T-helper 2 cell treated with Interferon-gamma antibody and Interleukin-4, amounts not matched to agents 5 μg/mL and 100 μg/mL, for 36 hours (primary cell): ENCODE results near the gene TPCN1.

Experiments
- DNase-seq: peaks from one replicate; pipeline ENCODE4 v3.0.0; 2021; ENCODE audit warnings: low spot score
- H3K27ac Mint-ChIP-seq: one replicate; pipeline ENCODE4 v1.8.0; 2021; ENCODE audit warnings: mild to moderate bottlenecking, mixed read lengths
- H3K27me3 Mint-ChIP-seq: one replicate; pipeline ENCODE4 v1.8.0; 2021; ENCODE audit warnings: low read depth, mixed read lengths
- H3K36me3 Mint-ChIP-seq: one replicate; pipeline ENCODE4 v1.8.0; 2021; ENCODE audit warnings: low read depth, mixed read lengths
- H3K4me1 Mint-ChIP-seq: one replicate; pipeline ENCODE4 v1.8.0; 2021; ENCODE audit warnings: low read depth, mixed read lengths
- H3K4me3 Mint-ChIP-seq: one replicate; pipeline ENCODE4 v1.8.0; 2022; ENCODE audit warnings: mild to moderate bottlenecking, moderate library complexity, mixed read lengths
- H3K9me3 Mint-ChIP-seq: one replicate; pipeline ENCODE4 v1.8.0; 2021; ENCODE audit warnings: mixed read lengths

Gene TPCN1

DNA sequence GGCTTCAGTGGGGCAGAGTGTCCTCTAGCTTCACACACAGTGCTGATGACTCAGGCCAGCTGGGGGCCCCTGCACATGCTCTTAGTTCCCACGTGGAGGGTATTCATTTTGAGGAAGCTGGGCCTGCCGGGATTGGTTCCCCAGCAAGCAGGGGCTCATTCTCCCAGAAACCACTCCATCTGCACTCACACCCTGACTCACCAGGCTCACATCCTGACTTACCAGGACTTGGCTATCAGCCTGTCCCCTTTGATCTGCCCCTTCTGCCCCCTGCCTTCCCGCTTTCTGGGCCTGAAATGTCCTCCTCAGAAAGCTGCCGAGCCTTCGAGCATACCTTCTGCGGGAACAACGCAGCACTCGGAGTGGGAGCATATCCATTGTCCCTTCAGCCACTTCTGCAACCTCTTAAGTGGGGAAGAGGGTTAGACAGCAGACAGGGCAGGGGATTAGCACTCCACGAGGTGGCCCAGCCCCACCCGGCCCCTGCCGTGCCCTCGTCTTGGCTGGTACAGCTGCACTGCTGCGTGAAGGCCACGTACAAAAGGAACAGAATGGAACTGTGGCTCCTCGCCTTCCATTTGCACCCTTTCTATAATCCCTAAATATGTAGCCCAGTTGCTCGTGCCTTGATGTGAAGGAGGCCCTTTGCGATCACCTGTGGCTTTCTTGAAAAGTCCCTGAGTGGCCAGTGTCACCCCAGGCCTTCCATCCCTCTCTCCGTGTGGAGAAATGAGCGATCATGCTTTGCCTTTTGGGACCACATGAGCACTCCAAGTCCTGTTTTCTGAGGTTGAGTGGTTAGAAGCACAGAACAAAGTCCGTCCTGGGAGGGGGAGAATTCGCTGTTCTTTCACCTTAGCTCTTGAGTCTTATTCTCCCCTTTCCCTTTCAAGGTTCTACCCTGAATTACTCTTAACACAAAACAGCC lies 26.1 kb downstream of the TPCN1 start:
- Mint-ChIP-seq H3K9me3 (no peaks in the 10 kb centered on the region), H3K4me1 (peaks cover 8% of the 10 kb centered on the region), H3K36me3 (peaks cover 33% of the 10 kb centered on the region), H3K27ac (no peak overlapping the region), H3K4me3 (no peak overlapping the region), H3K27me3 (no peaks in the 10 kb centered on the region)
- DNase-seq, result no peak

GRCh38 chr12:113248051-113248825 lies 27.0 kb downstream of the TPCN1 start:
- H3K27ac Mint-ChIP-seq, result no peak overlapping the region
- peaks cover under 1% of the 10 kb centered on the region for H3K9me3 Mint-ChIP-seq
- peaks cover 8% of the 10 kb centered on the region for H3K4me1 Mint-ChIP-seq
- peaks cover 34% of the 10 kb centered on the region for H3K36me3 Mint-ChIP-seq
- no peak for DNase-seq
- H3K27me3 Mint-ChIP-seq, result no peaks in the 10 kb centered on the region
- H3K4me3 Mint-ChIP-seq, result no peak overlapping the region

DNA sequence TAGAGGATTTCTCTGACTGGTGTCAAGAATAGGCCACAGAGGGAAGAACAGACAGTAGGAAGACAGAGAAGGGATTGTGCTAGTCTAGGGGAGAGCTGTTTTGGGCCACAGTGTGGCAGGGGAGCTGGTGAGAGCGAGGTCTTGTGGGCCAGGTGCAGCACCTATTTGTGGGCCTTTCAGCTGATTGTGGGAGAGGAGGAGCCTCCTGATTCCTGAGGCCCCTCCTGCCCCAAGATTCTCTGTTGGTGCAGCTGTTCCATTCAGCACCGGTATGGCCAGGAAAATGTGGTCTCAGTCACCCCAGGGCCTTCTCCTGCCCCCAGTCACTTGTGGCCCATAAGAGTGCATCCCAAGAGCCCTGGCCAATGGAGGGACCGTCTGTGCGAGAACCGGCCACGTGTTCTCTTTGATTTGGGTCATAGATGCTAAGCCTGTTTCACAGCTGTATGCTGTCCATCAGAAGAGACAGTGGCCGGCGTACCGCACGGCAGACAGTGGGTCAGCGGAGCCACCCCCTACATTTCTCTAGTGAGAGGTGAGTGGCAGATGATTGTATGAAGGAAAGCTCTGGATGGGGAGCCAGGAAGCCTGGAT lies 27.7 kb downstream of the TPCN1 start:
- peaks cover 8% of the 10 kb centered on the region for H3K9me3 Mint-ChIP-seq
- no peak overlapping the region for H3K27ac Mint-ChIP-seq
- no peaks in the 10 kb centered on the region for H3K27me3 Mint-ChIP-seq
- no peak for DNase-seq
- H3K4me3 Mint-ChIP-seq, result no peak overlapping the region
- peaks cover 7% of the 10 kb centered on the region for H3K4me1 Mint-ChIP-seq
- peaks cover 41% of the 10 kb centered on the region for H3K36me3 Mint-ChIP-seq

DNA sequence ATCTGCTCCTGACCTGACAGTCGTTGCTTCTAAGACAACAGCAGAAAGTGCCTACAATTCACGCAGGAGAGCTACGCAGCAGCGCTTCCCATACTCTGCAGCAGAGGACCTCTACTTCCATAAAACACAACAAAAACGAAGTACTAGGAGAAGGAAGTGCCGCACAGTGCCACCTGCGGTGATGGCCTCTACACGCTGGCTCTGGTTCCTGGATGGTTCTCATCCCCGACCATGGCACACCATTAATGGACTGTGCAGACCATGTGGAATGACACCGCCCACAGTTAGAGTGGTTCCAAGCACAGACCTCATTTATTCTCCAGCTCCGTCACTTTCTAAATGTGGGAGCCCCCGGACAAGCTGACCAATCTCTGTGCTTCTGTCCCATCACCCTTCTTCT lies 28.3 kb downstream of the TPCN1 start:
- no peak for DNase-seq
- no peak overlapping the region for H3K4me3 Mint-ChIP-seq
- peaks cover 42% of the 10 kb centered on the region for H3K36me3 Mint-ChIP-seq
- H3K9me3 Mint-ChIP-seq, result peaks cover 10% of the 10 kb centered on the region
- H3K27me3 Mint-ChIP-seq, result no peaks in the 10 kb centered on the region
- no peak overlapping the region for H3K27ac Mint-ChIP-seq
- peaks cover 5% of the 10 kb centered on the region for H3K4me1 Mint-ChIP-seq

DNA sequence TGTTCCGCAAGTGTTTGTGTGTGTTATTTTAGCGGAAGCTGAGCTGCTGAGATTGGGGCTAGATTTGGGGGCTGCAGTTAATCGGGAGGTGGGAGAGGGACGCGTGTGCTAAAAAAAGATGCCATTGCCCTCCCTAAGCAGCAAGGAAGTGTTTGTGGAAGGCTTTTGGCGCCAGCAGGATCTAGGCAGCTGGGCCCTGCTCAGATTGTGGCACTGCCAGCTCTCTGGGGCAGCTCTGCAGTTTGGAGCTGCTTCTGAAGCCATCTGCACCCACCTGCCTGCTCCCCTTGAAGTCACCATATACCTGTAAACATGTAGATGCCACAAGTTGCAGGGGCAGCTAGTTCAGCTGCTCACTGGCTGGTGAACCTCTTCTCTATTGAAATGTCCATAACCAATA lies 28.8 kb downstream of the TPCN1 start:
- peaks cover under 1% of the 10 kb centered on the region for H3K4me1 Mint-ChIP-seq
- peaks cover 10% of the 10 kb centered on the region for H3K9me3 Mint-ChIP-seq
- DNase-seq, result no peak
- no peak overlapping the region for H3K27ac Mint-ChIP-seq
- H3K4me3 Mint-ChIP-seq, result no peak overlapping the region
- peaks cover 45% of the 10 kb centered on the region for H3K36me3 Mint-ChIP-seq
- H3K27me3 Mint-ChIP-seq, result no peaks in the 10 kb centered on the region

DNA sequence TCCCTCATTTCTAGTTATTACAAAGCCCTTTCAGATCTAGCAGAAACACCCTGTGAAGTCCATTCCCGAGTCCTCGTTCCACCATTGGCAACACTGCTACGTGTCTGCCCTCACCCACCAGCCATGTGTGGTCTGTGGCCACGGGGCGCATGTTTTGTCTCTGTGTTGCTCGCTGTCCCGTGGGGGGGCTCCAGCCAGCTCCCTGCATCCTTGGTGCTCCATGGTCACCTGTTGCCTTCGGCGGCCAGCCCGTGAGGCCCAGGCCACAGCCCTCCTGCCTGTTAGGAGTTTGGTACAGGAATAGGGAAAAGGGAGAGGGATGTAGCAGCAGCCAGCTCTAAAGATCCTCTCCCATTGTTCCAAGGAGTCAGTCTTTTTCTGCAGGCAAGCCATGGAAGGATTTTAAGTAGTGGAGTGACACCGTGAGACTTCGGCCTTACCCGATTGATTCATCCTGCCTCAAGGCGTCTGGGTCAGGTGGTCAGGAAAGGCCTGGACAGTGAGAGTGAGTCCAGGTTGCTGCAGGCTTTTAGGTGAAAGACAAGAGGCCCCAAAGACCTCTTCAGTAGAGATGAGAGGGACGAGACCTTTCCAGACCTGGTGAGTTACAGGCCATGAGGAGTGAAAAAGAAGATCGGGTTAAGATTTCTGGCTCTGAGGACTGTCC lies 30.3 kb downstream of the TPCN1 start:
- H3K36me3 Mint-ChIP-seq, result peaks cover 44% of the 10 kb centered on the region
- DNase-seq, result no peak
- H3K4me3 Mint-ChIP-seq, result no peak overlapping the region
- H3K4me1 Mint-ChIP-seq, result no peaks in the 10 kb centered on the region
- H3K9me3 Mint-ChIP-seq, result peaks cover 10% of the 10 kb centered on the region
- no peak overlapping the region for H3K27ac Mint-ChIP-seq
- H3K27me3 Mint-ChIP-seq, result no peaks in the 10 kb centered on the region

GRCh38 chr12:113252494-113252893 lies 31.2 kb downstream of the TPCN1 start:
- Mint-ChIP-seq H3K4me1 (no peaks in the 10 kb centered on the region), H3K27me3 (no peaks in the 10 kb centered on the region), H3K4me3 (no peak overlapping the region), H3K27ac (no peak overlapping the region), H3K36me3 (peaks cover 51% of the 10 kb centered on the region), H3K9me3 (peaks cover 10% of the 10 kb centered on the region)
- no peak for DNase-seq

- peaks cover 4% of the 10 kb centered on the region for H3K4me1 Mint-ChIP-seq
- peaks cover 10% of the 10 kb centered on the region for H3K9me3 Mint-ChIP-seq
- H3K27ac Mint-ChIP-seq, result no peak overlapping the region
- H3K27me3 Mint-ChIP-seq, result no peaks in the 10 kb centered on the region
- DNase-seq, result no peak
- no peak overlapping the region for H3K4me3 Mint-ChIP-seq
- peaks cover 51% of the 10 kb centered on the region for H3K36me3 Mint-ChIP-seq
These were observed 32.4 kb downstream of the TPCN1 start for GRCh38 chr12:113253532-113254285.

- DNase-seq, result no peak
- H3K27me3 Mint-ChIP-seq, result no peaks in the 10 kb centered on the region
- peaks cover 10% of the 10 kb centered on the region for H3K9me3 Mint-ChIP-seq
- peaks cover 8% of the 10 kb centered on the region for H3K4me1 Mint-ChIP-seq
- peaks cover 54% of the 10 kb centered on the region for H3K36me3 Mint-ChIP-seq
- no peak overlapping the region for H3K4me3 Mint-ChIP-seq
- no peak overlapping the region for H3K27ac Mint-ChIP-seq
These were observed 33.0 kb downstream of the TPCN1 start for GRCh38 chr12:113254298-113254697.

DNA sequence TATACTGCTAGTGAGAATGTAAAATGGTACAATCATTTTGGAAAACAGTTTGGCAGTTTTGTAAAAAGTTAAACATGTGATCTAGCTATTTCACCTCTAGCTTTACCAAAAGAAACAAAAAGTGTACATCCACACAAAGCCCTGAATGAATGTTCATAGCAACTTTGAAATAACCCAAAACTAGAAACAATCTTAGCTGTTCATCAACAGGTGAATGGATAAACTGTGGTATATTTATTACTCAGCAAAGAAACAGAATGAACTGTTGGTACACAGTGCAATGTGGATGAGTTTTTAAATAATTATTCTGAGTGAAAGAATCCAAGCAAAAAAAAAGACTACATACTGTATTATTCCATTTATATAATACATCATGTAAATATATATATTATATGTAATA lies 36.3 kb downstream of the TPCN1 start:
- H3K4me1 Mint-ChIP-seq, result peaks cover 34% of the 10 kb centered on the region
- no peak for DNase-seq
- H3K27me3 Mint-ChIP-seq, result no peaks in the 10 kb centered on the region
- H3K4me3 Mint-ChIP-seq, result no peak overlapping the region
- H3K36me3 Mint-ChIP-seq, result peaks cover 48% of the 10 kb centered on the region
- peaks cover 10% of the 10 kb centered on the region for H3K9me3 Mint-ChIP-seq
- no peak overlapping the region for H3K27ac Mint-ChIP-seq

DNA sequence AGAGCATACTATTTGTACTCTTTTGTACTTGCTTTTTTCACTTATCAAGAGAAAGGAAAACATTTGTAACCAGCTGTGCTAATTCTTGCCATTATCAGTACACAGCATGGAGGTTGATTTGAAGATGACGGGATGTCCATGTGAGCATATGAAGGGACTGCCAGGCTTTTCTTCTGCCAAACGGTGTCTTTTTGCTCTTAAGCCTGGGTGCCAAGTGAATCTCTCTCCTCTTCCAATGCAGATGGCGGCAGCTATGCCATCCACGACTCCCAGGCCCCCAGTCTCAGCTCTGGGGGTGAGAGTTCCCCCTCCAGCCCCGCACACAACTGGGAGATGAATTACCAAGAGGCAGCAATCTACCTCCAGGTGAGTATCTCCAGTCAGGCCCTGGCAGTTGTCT lies 38.9 kb downstream of the TPCN1 start:
- no peak for DNase-seq
- Mint-ChIP-seq H3K36me3 (peaks cover 45% of the 10 kb centered on the region), H3K4me1 (peaks cover 47% of the 10 kb centered on the region), H3K27ac (peak overlapping the region; percentile 74), H3K9me3 (no peaks in the 10 kb centered on the region), H3K4me3 (no peak overlapping the region), H3K27me3 (no peaks in the 10 kb centered on the region)

- Mint-ChIP-seq H3K4me1 (peaks cover 49% of the 10 kb centered on the region), H3K4me3 (no peak overlapping the region), H3K36me3 (peaks cover 46% of the 10 kb centered on the region), H3K27me3 (no peaks in the 10 kb centered on the region), H3K9me3 (no peaks in the 10 kb centered on the region), H3K27ac (peak overlapping the region; percentile 74)
- DNase-seq, result no peak
These were observed 39.5 kb downstream of the TPCN1 start for GRCh38 chr12:113260636-113261300.
